Panc1 (cell line): ENCODE results near the gene ACSM4. TPM values are rescaled to one million over a fixed set of nuclear protein-coding genes. Genes with fewer than 3 reads are reported as not detected.
"Not testable (repeated sequence)": the region's sequence is repeated elsewhere in the genome, so short reads cannot be mapped to it uniquely, and the experiment has no call there.

Experiments used
- ATAC-seq: fragments of 200-7000 bp; cut with Tn5 transposase; 2 replicates; pipeline ENCODE4 v1.9.1; 2020; ENCODE audit warnings: mild to moderate bottlenecking, moderate library complexity
- BruUV-seq: library from RNA; stranded (reverse); fragments of 400-500 nt; replicated peaks from 2 replicates; lab custom pipeline; 2021; lab: Mats Ljungman, UMichigan
- CTCF ChIA-PET: fragments of 300-600 bp; sonication (Branson Sonifier 250); formaldehyde crosslinking; loops from one replicate; lab custom pipeline; 2022; ENCODE audit warnings: antibody characterized with exemption; lab: Charles Lee
- POLR2A ChIA-PET: fragments of 300-600 bp; sonication (Branson Sonifier 250); formaldehyde crosslinking; loops from one replicate; lab custom pipeline; 2022; ENCODE audit warnings: antibody characterized with exemption; lab: Charles Lee
- DNase-seq: peaks from one replicate; pipeline ENCODE4 v3.0.0-alpha.2; 2010; ENCODE audit warnings: low read depth, low spot score
- H3K27ac ChIP-seq: 2 replicates; pipeline ENCODE4 v1.5.1; 2011; ENCODE audit warnings: mild to moderate bottlenecking, low read length, inconsistent platforms
- H3K27me3 ChIP-seq: fragments of 200-500 bp; sonication (Bioruptor generic); 2 replicates; pipeline ENCODE4 v1.6.0; 2014; ENCODE audit warnings: low read length, inconsistent platforms; ENCODE audit not compliant: control insufficient read depth, insufficient read depth
- H3K36me3 ChIP-seq: fragments of 200-500 bp; sonication (Bioruptor generic); 2 replicates; pipeline ENCODE4 v1.5.1; 2014; ENCODE audit warnings: inconsistent platforms, mild to moderate bottlenecking, low read length, moderate library complexity; ENCODE audit not compliant: control insufficient read depth, insufficient read depth
- H3K4me1 ChIP-seq: 2 replicates; pipeline ENCODE4 v1.5.1; 2011; ENCODE audit warnings: inconsistent platforms, mild to moderate bottlenecking, low read length, moderate library complexity; ENCODE audit not compliant: control insufficient read depth, insufficient read depth
- H3K4me3 ChIP-seq, 2 experiments: 2 replicates each; pipeline ENCODE4 v1.5.1; 2011 to 2012; ENCODE audit warnings: low read depth in 2 of 2, low read length in 2 of 2, mild to moderate bottlenecking in 2 of 2, inconsistent platforms in 1 of 2, moderate library complexity in 1 of 2
- H3K9me3 ChIP-seq: fragments of 200-500 bp; sonication (Bioruptor generic); 2 replicates; pipeline ENCODE4 v1.5.1; 2014; ENCODE audit warnings: low read depth, mild to moderate bottlenecking, inconsistent platforms, low read length, moderate library complexity; ENCODE audit not compliant: control insufficient read depth, insufficient read depth
- CTCF ChIP-seq: fragments of 450-650 bp; IDR thresholded peaks from 2 replicates; pipeline ENCODE4 v1.5.1; 2017; ENCODE audit warnings: mild to moderate bottlenecking
- POLR2AphosphoS5 ChIP-seq: IDR thresholded peaks from 2 replicates; pipeline ENCODE4 v1.6.1; 2012; ENCODE audit warnings: mild to moderate bottlenecking, low read depth, low read length, moderate library complexity
- REST ChIP-seq, 2 experiments: IDR thresholded peaks; 2 replicates each; pipeline ENCODE4 v1.6.1; 2011 to 2012; ENCODE audit warnings: low read depth in 2 of 2, control low read depth in 1 of 2, low read length in 1 of 2, mild to moderate bottlenecking in 1 of 2, moderate library complexity in 1 of 2; ENCODE audit not compliant: insufficient read depth in 1 of 2
- SIN3A ChIP-seq: IDR thresholded peaks from 2 replicates; pipeline ENCODE4 v1.6.1; 2012; ENCODE audit warnings: low read depth, mild to moderate bottlenecking, low read length, moderate library complexity, borderline replicate concordance; ENCODE audit not compliant: insufficient read depth
- TCF7L2 ChIP-seq: IDR thresholded peaks from 2 replicates; pipeline ENCODE4 v1.6.1; 2011; ENCODE audit warnings: mild to moderate bottlenecking, low read depth, low read length, inconsistent platforms
- in situ Hi-C: cut with HindIII; loops from 2 replicates; pipeline ENCODE4 v1.10.0; 2016; ENCODE audit warnings: low sequenced_read_pairs, low pct_unique_long_range_greater_than_20kb
- intact Hi-C: fragments of 100-400 bp; cut with micrococcal nuclease; formaldehyde crosslinking; loops from one replicate; pipeline ENCODE4 v1.10.0; 2022; ENCODE audit not compliant: unreplicated experiment
- total RNA-seq: library from RNA; stranded (reverse); gene quantifications from one replicate; pipeline ENCODE4 v1.2.1, GENCODE V29; 2021; ENCODE audit not compliant: unreplicated experiment

Gene ACSM4
- total RNA-seq, 1 experiment from 2014 or later = not detected

- in situ Hi-C loops (no loop called here), intact Hi-C loops (no loop called here)
- BruUV-seq = no TSS peak
- no peak for DNase-seq
- Histone ChIP-seq H3K27ac (no peak overlapping the region), H3K9me3 (no peaks in the 10 kb centered on the region), H3K36me3 (no peaks in the 10 kb centered on the region), H3K27me3 (no peaks in the 10 kb centered on the region), H3K4me1 (no peaks in the 10 kb centered on the region), H3K4me3 (no peak overlapping the region)
- no peak for ATAC-seq
- TF ChIP-seq REST (IDR thresholded peaks at IDR 0.05; ENCODE audit: insufficient read depth in 1 of 2, low read depth in 2 of 2, low read length in 1 of 2) = no peak
- TF ChIP-seq POLR2AphosphoS5 = no peak
- no peak for TF ChIP-seq SIN3A
- TF ChIP-seq CTCF = no peak
- TF ChIP-seq TCF7L2 = no peak
- POLR2A ChIA-PET = no interaction called here
- CTCF ChIA-PET = no interaction called here
These were observed 34.6 kb upstream of the ACSM4 start for GRCh38 chr12:7269273-7269672.

GRCh38 chr12:7271893-7272514 is 31.9 kb upstream of the ACSM4 start:
- Histone ChIP-seq H3K4me3 (no peak overlapping the region), H3K27me3 (no peaks in the 10 kb centered on the region), H3K4me1 (no peaks in the 10 kb centered on the region), H3K9me3 (no peaks in the 10 kb centered on the region), H3K36me3 (no peaks in the 10 kb centered on the region), H3K27ac (no peak overlapping the region)
- ChIA-PET POLR2A (no interaction called here), CTCF (no interaction called here)
- no TSS peak for BruUV-seq
- intact Hi-C loops (no loop called here), in situ Hi-C loops (no loop called here)
- DNase-seq (no peak), ATAC-seq (no peak)
- no peak for TF ChIP-seq REST (IDR thresholded peaks at IDR 0.05; ENCODE audit: insufficient read depth in 1 of 2, low read depth in 2 of 2, low read length in 1 of 2)
- TF ChIP-seq POLR2AphosphoS5 = no peak
- TF ChIP-seq TCF7L2 = no peak
- no peak for TF ChIP-seq CTCF
- no peak for TF ChIP-seq SIN3A

GRCh38 chr12:7275482-7275881 is 28.4 kb upstream of the ACSM4 start:
- H3K36me3 ChIP-seq, in situ Hi-C loops, BruUV-seq, DNase-seq, H3K4me1 ChIP-seq, H3K27ac ChIP-seq, H3K4me3 ChIP-seq, ATAC-seq, CTCF ChIA-PET, POLR2A ChIA-PET, H3K9me3 ChIP-seq, intact Hi-C loops, H3K27me3 ChIP-seq: not testable (repeated sequence)
